HCT116 (cell line): Measurements from ENCODE around the gene MACF1. TPM values are rescaled to one million over a fixed set of nuclear protein-coding genes. Genes with fewer than 3 reads are reported as not detected.
A peak's percentile ranks its signal among the peaks of the same experiment; 100 is the strongest.

Experiments
- ATAC-seq: fragments of 200-7000 bp; cut with Tn5 transposase; 2 replicates; pipeline ENCODE4 v1.9.1; 2020; ENCODE audit warnings: mild to moderate bottlenecking, moderate library complexity
- BruUV-seq: library from RNA; stranded (reverse); fragments of 400-500 nt; replicated peaks from 2 replicates; lab custom pipeline; 2021; lab: Mats Ljungman, UMichigan
- CTCF ChIA-PET: fragments of 300-600 bp; sonication (Branson Sonifier 250); formaldehyde crosslinking; loops from one replicate; lab custom pipeline; 2021; ENCODE audit warnings: antibody characterized with exemption; lab: Charles Lee
- POLR2A ChIA-PET: fragments of 300-600, 350-600 bp; sonication (Branson Sonifier 250); formaldehyde crosslinking; loops from one replicate; lab custom pipeline; 2021; ENCODE audit warnings: antibody characterized with exemption; lab: Charles Lee
- RAD21 ChIA-PET, 2 experiments: fragments of 300-600 bp; sonication (Branson Sonifier 250); formaldehyde crosslinking; loops; one replicate each; lab custom pipeline; 2023; ENCODE audit warnings: low total read pairs in 2 of 2; ENCODE audit not compliant: uncharacterized antibody in 2 of 2, unreplicated experiment in 2 of 2, low non-redundant PET in 1 of 2; lab: Charles Lee
- DNase-seq: peaks from one replicate; pipeline ENCODE4 v3.0.0-alpha.2; 2010; ENCODE audit warnings: low read depth, low spot score
- H2AFZ ChIP-seq: fragments of 200-600 bp; shearing (Covaris generic), sonication (generic); 2 replicates; pipeline ENCODE4 v1.6.1; 2017; ENCODE audit warnings: low read depth, mixed run types, mixed read lengths, antibody characterized with exemption, low read length; ENCODE audit not compliant: poor library complexity, severe bottlenecking
- H3K27ac ChIP-seq: 2 replicates; pipeline ENCODE4 v1.5.1; 2012; ENCODE audit warnings: low read depth, low read length
- H3K27me3 ChIP-seq: fragments of 200-600 bp; sonication (generic); 2 replicates; pipeline ENCODE4 v1.6.1; 2016; ENCODE audit warnings: mixed run types, low read length, mixed read lengths; ENCODE audit not compliant: insufficient read depth
- H3K36me3 ChIP-seq, 2 experiments: fragments of 200-500 bp in 1 of 2; fragments of 200-600 bp in 1 of 2; sonication (Bioruptor generic) in 1 of 2; sonication (generic) in 1 of 2; 2 replicates each; pipeline versions ENCODE4 v1.5.1 to v1.6.1; 2014 to 2016; ENCODE audit warnings: low read length in 2 of 2, inconsistent platforms in 1 of 2, mixed read lengths in 1 of 2, mixed run types in 1 of 2; ENCODE audit not compliant: insufficient read depth in 2 of 2, control insufficient read depth in 1 of 2
- H3K4me1 ChIP-seq, 2 experiments: fragments of 200-600 bp in 1 of 2; sonication (generic) in 1 of 2; 2 replicates each; pipeline versions ENCODE4 v1.5.1 to v1.6.1; 2012 to 2017; ENCODE audit warnings: low read length in 2 of 2, inconsistent platforms in 1 of 2, mild to moderate bottlenecking in 1 of 2, mixed read lengths in 1 of 2, mixed run types in 1 of 2, moderate library complexity in 1 of 2; ENCODE audit not compliant: insufficient read depth in 2 of 2, control insufficient read depth in 1 of 2
- H3K4me2 ChIP-seq: fragments of 200-600 bp; sonication (generic); 2 replicates; pipeline ENCODE4 v1.6.1; 2017; ENCODE audit warnings: mixed run types, low read length, mixed read lengths
- H3K4me3 ChIP-seq, 2 experiments: fragments of 200-600 bp in 1 of 2; sonication (generic) in 1 of 2; replicated peaks in 1 of 2; 2 replicates each; pipeline ENCODE4 v1.5.1; 2011 to 2016; ENCODE audit warnings: low read length in 2 of 2, control low read depth in 1 of 2, low read depth in 1 of 2, mild to moderate bottlenecking in 1 of 2, mixed read lengths in 1 of 2, mixed run types in 1 of 2
- H3K79me2 ChIP-seq: fragments of 200-600 bp; sonication (generic); 2 replicates; pipeline ENCODE4 v1.6.1; 2017; ENCODE audit warnings: mild to moderate bottlenecking, mixed run types, low read length, moderate library complexity, mixed read lengths; ENCODE audit not compliant: insufficient read depth
- H3K9ac ChIP-seq: fragments of 200-600 bp; sonication (generic); 2 replicates; pipeline ENCODE4 v1.6.1; 2016; ENCODE audit warnings: low read length, mixed read lengths
- H3K9me2 ChIP-seq: fragments of 200-600 bp; sonication (generic), shearing (Covaris generic); 2 replicates; pipeline ENCODE4 v1.6.1; 2017; ENCODE audit warnings: mixed run types, mild to moderate bottlenecking, moderate library complexity; ENCODE audit not compliant: insufficient read depth
- H3K9me3 ChIP-seq, 2 experiments: fragments of 200-500 bp in 1 of 2; fragments of 200-600 bp in 1 of 2; sonication (Bioruptor generic) in 1 of 2; sonication (generic) in 1 of 2; 2 replicates each; pipeline ENCODE4 v1.6.1; 2014 to 2017; ENCODE audit warnings: low read length in 2 of 2, mixed read lengths in 2 of 2, inconsistent platforms in 1 of 2, low read depth in 1 of 2, mild to moderate bottlenecking in 1 of 2, mixed run types in 1 of 2, moderate library complexity in 1 of 2; ENCODE audit not compliant: control insufficient read depth in 1 of 2, insufficient read depth in 1 of 2
- H4K20me1 ChIP-seq: fragments of 200-600 bp; sonication (generic), shearing (Covaris generic); 2 replicates; pipeline ENCODE4 v1.6.1; 2017; ENCODE audit warnings: mixed run types, mild to moderate bottlenecking, moderate library complexity; ENCODE audit not compliant: insufficient read depth
- ATF3 ChIP-seq: IDR thresholded peaks from 2 replicates; pipeline ENCODE4 v1.6.1; 2012
- CTCF ChIP-seq, 3 experiments: fragments of 200-600 bp in 1 of 3; sonication (generic) in 1 of 3; IDR thresholded peaks in 2 of 3; conservative IDR thresholded peaks in 1 of 3; 2 replicates each; pipeline ENCODE4 v1.5.1; 2012 to 2017; ENCODE audit warnings: low read depth in 2 of 3, low read length in 2 of 3, antibody characterized with exemption in 1 of 3, borderline replicate concordance in 1 of 3, control low read depth in 1 of 3, mild to moderate bottlenecking in 1 of 3, mixed read lengths in 1 of 3, mixed run types in 1 of 3, moderate library complexity in 1 of 3; ENCODE audit not compliant: insufficient read depth in 1 of 3
- EGR1 ChIP-seq: IDR thresholded peaks from 2 replicates; pipeline ENCODE4 v1.6.1; 2012; ENCODE audit warnings: low read depth
- EZH2 ChIP-seq: fragments of 200-600 bp; sonication (generic); IDR thresholded peaks from 2 replicates; pipeline ENCODE4 v1.6.1; 2017; ENCODE audit warnings: antibody characterized with exemption, mixed run types
- POLR2A ChIP-seq: IDR thresholded peaks from 2 replicates; pipeline ENCODE4 v1.7.0; 2011; ENCODE audit warnings: borderline replicate concordance; ENCODE audit not compliant: insufficient read depth, insufficient read length; ENCODE audit errors: extremely low read depth
- POLR2AphosphoS5 ChIP-seq: IDR thresholded peaks from 2 replicates; pipeline ENCODE4 v1.6.1; 2011; ENCODE audit warnings: mild to moderate bottlenecking, low read depth, low read length, moderate library complexity
- RAD21 ChIP-seq: IDR thresholded peaks from 2 replicates; pipeline ENCODE4 v1.6.1; 2012; ENCODE audit warnings: low read depth, mild to moderate bottlenecking
- REST ChIP-seq: IDR thresholded peaks from 2 replicates; pipeline ENCODE4 v1.6.1; 2012; ENCODE audit warnings: low read depth
- SRF ChIP-seq: IDR thresholded peaks from 2 replicates; pipeline ENCODE4 v1.6.1; 2012; ENCODE audit warnings: low read depth
- ZNF274 ChIP-seq: fragments of 200-500 bp; sonication (Bioruptor generic); IDR thresholded peaks from 2 replicates; pipeline ENCODE4 v1.6.1; 2014; ENCODE audit warnings: mild to moderate bottlenecking, low read depth, low read length, inconsistent platforms
- intact Hi-C: fragments of 100-400 bp; cut with micrococcal nuclease; formaldehyde crosslinking; loops from 2 replicates; pipeline ENCODE4 v1.10.0; 2022
- total RNA-seq: library from RNA; stranded (reverse); gene quantifications from one replicate; pipeline ENCODE4 v1.2.1, GENCODE V29; 2021; ENCODE audit not compliant: unreplicated experiment

MACF1 gene
- total RNA-seq, 1 experiment from 2014 or later: 146 TPM

DNA sequence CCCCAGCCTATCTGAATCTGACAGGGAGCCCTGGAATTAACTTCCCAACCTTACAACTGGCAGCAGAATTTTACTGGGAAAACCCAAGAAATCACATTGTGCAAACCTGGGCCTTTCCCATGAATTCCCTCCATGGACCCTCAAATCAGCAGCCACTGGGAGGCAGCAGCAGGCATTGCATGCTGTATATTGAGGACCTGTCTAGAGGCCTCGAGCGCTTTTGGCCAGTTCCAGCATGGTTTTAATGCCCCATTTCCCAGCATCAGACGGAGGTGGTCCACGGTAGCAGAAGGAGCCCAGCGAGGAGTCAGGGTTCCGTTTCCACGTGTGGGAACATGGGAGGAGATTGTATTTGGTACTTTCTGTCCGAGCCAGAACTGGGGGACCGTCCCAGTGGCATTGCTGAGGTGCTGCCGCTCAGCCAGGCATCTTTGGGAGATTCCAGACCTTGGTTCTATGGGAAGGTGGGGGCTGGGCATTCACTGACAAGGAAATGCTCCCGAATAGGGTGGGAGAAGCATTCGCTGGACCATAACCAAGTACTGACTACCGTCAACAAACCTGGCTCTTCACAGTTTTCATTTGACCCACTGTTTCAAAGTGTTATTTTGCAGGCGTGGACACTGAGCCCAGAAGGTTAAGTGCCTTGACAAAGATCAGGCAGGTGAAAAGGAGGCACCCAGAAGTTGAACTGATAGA, 302.9 kb downstream of the MACF1 start:
- Histone ChIP-seq H3K4me3 (no peak overlapping the region), H3K9me3 (no peaks in the 10 kb centered on the region), H3K4me2 (no peak overlapping the region), H2AFZ (no peak overlapping the region), H3K27me3 (no peaks in the 10 kb centered on the region), H3K27ac (no peak overlapping the region), H4K20me1 (no peaks in the 10 kb centered on the region), H3K9me2 (no peaks in the 10 kb centered on the region), H3K9ac (no peak overlapping the region), H3K79me2 (no peaks in the 10 kb centered on the region), H3K36me3 (no peaks in the 10 kb centered on the region), H3K4me1 (no peaks in the 10 kb centered on the region)
- RAD21 ChIA-PET: no interaction called here
- BruUV-seq: no TSS peak
- CTCF ChIA-PET: no interaction called here
- TF ChIP-seq RAD21 (peak; percentile 37), POLR2AphosphoS5 (no peak), CTCF (IDR thresholded peaks at IDR 0.05 in 2 of 3, conservative IDR thresholded peaks at IDR 0.05 in 1 of 3; ENCODE audit: borderline replicate concordance in 1 of 3, insufficient read depth in 1 of 3, low read depth in 2 of 3, low read length in 2 of 3) (peak in 2 of 3 experiments; percentile 27 to 35; a peak in 2 of 6 replicates)
- no peak for DNase-seq
- intact Hi-C loops: no loop called here
- peak; percentile 76; the same call in 1 of the 2 replicates for ATAC-seq
- POLR2A ChIA-PET: no interaction called here

- no peak overlapping the region for H3K4me3 ChIP-seq
- H3K4me1 ChIP-seq: no peaks in the 10 kb centered on the region
- ChIA-PET RAD21 (interaction anchor here in 1 of 2 experiments (1.0 kb wide), 1 partner anchor 409 kb away, joined by 3 read pairs; no protein-coding TSS in a partner anchor), POLR2A (no interaction called here), CTCF (no interaction called here)
- ATAC-seq (no peak), DNase-seq (no peak)
- no peaks in the 10 kb centered on the region for H3K79me2 ChIP-seq
- H4K20me1 ChIP-seq: no peaks in the 10 kb centered on the region
- no peaks in the 10 kb centered on the region for H3K36me3 ChIP-seq
- H2AFZ ChIP-seq: no peak overlapping the region
- intact Hi-C loops: no loop called here
- no peak overlapping the region for H3K9ac ChIP-seq
- no peak overlapping the region for H3K27ac ChIP-seq
- no peaks in the 10 kb centered on the region for H3K27me3 ChIP-seq
- no peak overlapping the region for H3K4me2 ChIP-seq
- no TSS peak for BruUV-seq
- no peaks in the 10 kb centered on the region for H3K9me2 ChIP-seq
- H3K9me3 ChIP-seq: no peaks in the 10 kb centered on the region
- TF ChIP-seq EGR1: no peak
- TF ChIP-seq ZNF274: no peak
- TF ChIP-seq CTCF (IDR thresholded peaks at IDR 0.05 in 2 of 3, conservative IDR thresholded peaks at IDR 0.05 in 1 of 3; ENCODE audit: borderline replicate concordance in 1 of 3, insufficient read depth in 1 of 3, low read depth in 2 of 3, low read length in 2 of 3): no peak
- TF ChIP-seq EZH2: no peak
- no peak for TF ChIP-seq SRF
- no peak for TF ChIP-seq REST
- no peak for TF ChIP-seq POLR2A
- no peak for TF ChIP-seq ATF3
These were observed 303.8 kb downstream of the MACF1 start for GRCh38 chr1:39508266-39508665.
